Measurements from ENCODE around the gene ADAMTS18.

DNA sequence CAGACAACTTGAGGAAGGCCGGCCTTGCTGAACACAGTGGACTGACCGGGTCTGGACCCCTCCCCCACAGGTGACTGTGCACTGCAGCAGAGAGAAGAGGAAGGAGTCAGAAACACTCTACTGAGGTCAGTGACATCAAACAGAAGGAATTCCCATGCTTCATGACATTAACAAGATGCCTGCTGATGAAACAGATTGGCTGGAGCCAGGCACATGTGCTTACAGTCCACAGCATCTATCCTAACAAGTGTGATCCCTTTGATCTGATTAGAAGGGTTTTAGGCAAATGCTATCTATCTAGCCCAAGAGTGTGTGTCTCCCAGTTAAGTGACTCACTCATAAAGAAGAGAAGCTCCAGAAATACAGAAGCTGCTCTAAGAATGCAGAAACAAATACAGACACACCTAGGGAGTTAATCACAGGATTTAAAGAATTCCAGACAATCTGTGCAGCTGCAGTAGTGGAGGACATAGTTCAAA lies 145.5 kb downstream of the ADAMTS18 start:
- TF ChIP-seq TBP (IDR thresholded peaks at IDR 0.05; ENCODE audit: low read depth, low read length) (no peak), NRF1 (IDR thresholded peaks at IDR 0.05; ENCODE audit: low read depth, low read length) (no peak), SRF (IDR thresholded peaks at IDR 0.05; ENCODE audit: low read depth, low read length) (no peak)

Data from H1 (cell line).